ENCODE data around the gene RAB6D.
"Not testable (repeated sequence)": the region's sequence is repeated elsewhere in the genome, so short reads cannot be mapped to it uniquely, and the experiment has no call there.

Gene RAB6D

GRCh38 chr2:131363703-131364186 is at the start of gene RAB6D:
Gene RAB6D (minus strand): TSS chr2:131364168. CDS start chr2:131363720, 448 bp downstream.
- not testable (repeated sequence) for DNase-seq

GRCh38 chr2:131413148-131413747 is 49.3 kb upstream of the RAB6D start:
- peak; percentile 65 for DNase-seq

DNA sequence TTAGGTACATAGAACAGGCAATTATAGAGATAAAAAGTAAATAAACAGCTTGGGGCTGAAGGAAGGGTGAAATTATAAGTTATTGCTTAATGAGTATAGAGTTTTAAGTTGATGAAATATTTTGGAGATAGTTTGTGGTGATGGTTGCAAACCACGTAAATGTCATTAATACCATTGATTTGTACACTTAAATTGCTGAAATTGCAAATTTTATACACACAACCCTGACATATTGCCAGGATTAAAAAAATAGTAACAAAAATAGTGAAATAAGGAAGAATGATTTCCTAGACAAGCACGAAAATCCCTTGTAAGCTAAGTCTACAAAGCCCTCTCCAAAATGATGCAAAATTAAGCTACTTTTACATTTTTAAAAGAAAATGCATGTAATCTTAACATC is 46.2 kb upstream of the RAB6D start:
- no peak for DNase-seq

DNA sequence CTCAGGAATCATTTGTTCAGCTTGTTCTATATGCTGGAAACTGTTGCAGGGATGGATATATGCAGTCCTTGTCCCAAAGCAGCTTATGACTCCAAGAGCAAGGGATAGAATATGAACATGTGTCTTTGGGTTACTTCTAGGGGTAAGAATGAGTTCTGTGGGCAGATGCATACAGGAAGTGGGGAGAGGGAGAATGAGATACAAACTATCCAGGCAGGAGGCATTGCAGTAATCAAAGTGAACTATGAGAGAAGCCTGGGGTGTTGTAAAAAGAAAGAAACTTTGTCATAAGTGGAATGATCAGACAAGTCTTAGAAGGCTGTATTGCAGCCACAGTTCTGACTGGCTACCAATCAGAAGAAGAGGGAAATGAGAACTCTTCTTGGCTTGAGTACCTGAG is 44.8 kb upstream of the RAB6D start:
- no peak for DNase-seq

GRCh38 chr2:131408207-131408606 is 44.2 kb upstream of the RAB6D start:
- no peak for DNase-seq

DNA sequence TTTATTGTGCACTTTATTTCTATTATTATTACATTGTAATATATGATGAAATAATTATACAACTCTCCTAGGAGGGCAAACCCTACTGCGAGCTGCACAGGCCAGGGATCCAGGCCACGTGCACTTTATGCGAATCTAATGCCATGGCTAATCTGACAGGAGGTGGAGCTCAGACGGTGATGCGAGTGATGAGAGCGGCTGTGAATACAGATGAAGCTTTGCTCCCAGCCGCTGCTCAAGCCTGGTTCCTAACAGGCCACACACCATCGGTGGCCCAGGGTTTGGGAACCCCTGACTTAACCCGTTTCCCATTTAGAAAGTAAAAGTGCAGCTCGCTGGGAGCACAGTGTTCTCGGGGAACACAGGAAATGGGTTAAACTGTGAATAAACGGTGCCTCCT is 40.8 kb upstream of the RAB6D start:
- DNase-seq: no peak

DNA sequence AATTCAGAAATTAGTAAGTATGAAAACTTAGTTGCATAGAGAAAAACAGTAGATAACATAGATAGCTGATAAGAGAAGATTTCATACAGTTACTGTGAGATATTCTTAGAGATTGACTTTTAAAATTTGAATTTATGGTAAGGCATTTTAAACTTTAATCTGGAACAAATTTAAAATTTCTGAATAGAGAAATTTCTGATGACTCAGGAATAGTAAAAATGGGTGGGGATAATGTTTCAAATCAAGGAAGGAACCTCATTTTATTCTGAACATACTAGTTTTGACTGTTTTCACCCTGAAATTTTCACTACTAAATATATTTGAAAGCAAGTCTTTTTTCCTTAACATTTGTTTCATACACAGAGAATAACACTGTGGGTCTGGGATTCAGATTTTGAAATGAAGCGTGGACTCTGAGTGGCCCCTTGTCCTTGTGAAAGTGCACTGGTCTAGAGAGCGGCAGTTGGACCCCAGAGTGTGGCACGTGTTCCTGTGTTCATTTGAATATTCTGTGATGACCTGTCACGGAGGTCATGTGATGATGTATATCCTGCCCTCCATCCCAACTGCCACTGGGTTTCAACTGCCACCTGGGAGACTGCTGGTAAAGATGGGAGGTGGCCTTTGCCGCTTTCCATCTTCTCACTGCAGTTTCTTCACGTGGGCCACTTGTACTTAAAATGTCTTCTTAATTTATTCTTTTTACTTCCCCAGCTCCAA is 38.5 kb upstream of the RAB6D start:
- no peak for DNase-seq

DNA sequence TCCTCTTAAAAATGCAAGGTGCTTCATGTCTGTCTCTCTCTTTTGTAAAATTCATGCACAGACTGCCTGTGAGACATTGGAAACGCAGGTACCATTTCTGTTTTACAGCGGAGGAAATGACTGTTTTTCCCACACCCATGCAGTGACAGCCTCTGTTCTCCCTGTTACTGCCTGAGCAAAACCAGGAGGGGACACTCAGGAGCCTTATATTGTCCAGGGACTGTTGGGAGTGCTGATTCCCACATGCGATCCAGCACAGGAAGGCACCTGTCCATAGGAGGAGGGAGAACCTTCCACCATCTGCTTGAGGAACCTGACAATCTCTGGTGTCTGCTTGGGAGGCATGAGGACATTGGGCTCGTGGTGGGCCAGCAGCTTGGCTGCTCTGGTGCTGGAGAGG is 36.9 kb upstream of the RAB6D start:
- DNase-seq: no peak

- DNase-seq: not testable (repeated sequence)
Measured at GRCh38 chr2:131400441-131400840, 36.5 kb upstream of the RAB6D start.

DNA sequence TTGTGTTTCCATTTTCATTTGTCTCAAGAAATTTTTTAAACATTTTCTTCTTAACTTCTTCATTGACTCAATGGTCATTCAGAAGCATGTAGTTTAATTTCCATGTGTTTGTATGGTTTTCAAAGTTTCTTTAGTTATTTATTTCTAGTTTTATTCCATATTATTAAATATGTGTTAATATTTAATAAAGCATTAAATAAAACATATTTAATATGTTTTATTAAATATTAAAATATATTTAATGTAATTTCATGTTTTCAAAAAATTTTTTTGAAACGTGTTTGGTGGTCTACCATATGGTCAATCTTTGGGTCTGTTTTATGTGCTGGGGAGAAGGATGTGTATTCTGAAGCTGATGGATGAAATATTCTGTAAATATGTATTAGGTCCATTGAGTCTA is 32.2 kb upstream of the RAB6D start:
- DNase-seq: not testable (repeated sequence)

DNA sequence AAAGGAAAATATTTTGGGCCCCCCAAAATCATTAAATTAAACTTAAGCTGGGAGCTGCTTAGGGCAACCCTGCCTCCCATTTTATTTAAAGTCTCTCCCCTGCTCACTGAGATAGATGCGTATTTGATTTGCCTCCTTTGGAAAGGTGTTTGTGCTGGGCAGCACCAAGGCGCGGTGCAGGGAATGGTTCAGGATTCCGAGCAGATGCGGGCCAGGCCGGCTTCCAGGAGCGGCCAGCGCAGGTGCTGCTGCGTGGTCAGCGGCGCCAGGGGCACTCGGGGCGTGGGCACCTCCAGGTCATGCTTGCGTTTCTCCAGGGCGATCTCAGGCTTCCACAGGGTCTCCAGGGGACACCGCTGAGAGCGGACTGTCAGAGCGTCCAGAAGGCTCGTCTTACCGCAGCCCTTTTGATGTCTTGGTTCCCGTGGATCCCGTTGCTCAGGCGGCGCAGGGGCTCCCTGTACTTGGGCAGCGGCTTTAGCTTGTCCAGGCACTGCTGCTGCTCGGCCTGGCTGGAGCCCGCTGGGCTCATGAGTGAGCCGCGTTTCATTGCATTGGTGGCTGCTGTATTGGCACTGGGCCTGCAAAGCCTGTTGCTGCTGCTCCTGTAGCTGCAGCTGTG is 31.2 kb upstream of the RAB6D start:
- DNase-seq: not testable (repeated sequence)

DNA sequence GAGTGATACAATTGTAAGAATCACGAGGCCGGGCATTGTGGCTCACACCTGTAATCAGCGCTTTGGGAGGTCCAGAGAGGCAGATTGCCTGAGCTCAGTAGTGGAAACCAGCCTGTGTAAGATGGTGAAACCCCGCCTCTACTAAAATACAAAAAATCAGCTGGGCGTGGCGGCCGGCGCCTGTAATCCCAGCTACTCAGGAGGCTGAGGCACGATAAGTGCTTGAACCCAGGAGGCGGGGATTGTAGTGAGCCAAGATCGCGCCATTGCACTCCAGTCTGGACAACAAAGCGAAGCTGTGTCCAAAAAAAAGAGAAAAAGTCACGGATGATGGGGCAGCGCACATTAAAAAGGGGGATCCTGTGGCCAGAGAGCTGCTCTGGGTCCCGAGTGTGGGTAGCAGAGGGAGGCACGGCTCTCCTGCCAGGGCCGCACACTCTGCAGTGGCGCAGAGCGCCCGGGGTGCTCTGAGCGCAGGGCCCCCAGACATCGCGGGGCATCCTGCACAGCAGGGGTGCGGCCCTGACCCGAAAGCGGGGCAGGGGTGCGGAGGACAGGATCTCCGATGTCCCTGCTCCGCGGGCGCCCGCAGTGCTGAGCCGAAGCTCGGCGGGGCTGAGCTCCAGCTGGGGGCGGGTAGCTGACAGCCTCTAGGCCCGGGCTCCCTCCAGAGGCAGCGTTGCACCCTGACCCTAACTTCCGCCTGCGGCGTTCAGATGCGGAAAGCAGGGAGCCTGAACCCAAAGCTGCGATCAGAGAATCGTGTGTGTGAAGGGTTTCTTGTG is 30.4 kb upstream of the RAB6D start:
- peak; percentile 20 for DNase-seq

DNA sequence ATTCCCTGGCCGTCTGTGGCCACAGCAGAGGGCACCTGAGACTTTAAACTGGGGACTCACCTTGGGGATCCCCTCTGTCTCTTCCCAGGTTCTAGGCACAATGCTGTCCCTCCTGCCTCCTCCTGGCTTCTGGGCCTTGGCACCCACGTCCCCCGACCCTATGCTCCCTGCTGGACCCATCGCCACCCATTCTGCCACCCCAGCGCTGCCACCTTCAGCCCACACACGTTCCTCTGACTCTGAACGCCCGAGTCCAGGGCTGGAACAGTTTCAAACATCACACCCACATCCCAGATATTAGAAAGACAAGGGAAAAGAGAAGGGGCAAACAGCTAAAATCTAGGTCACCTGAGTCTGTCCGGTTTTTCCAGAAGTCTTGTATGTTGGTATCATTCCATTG is 28.0 kb upstream of the RAB6D start:
- DNase-seq: not testable (repeated sequence)

GRCh38 chr2:131391471-131391870 is 27.5 kb upstream of the RAB6D start:
- not testable (repeated sequence) for DNase-seq

DNA sequence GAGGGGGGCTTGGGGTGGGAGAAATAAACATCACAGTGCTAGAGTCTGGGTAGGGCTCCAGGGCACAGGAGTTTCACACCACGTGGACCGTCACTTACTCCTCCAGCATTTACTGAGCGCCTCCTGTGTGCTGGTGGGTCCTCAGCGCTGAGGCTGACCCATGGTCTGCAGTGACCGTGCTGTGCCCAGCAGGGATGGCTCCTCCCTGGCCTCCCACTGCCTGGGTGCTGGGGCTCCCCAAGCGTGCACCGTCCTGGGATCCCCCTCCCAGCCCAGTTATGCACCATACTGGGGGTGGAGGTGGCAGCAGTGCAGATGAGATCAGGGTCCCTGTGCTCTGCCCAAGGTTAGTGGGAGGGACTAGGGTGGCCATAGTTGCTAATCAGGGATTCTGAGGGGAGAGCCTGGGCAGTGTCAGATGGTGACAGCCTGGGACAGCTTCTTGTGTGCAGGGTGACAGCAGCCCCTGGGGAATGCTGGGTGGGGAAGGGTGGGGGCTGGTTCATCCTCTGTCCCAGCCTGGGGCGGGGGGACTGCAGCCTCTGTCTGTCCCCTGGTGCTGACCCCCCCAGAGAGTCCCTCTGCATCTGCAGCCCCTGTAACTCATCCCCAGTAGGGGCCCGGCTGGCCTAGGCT is 26.6 kb upstream of the RAB6D start:
- not testable (repeated sequence) for DNase-seq

GRCh38 chr2:131389657-131390056 is 25.7 kb upstream of the RAB6D start:
- DNase-seq: no peak

DNA sequence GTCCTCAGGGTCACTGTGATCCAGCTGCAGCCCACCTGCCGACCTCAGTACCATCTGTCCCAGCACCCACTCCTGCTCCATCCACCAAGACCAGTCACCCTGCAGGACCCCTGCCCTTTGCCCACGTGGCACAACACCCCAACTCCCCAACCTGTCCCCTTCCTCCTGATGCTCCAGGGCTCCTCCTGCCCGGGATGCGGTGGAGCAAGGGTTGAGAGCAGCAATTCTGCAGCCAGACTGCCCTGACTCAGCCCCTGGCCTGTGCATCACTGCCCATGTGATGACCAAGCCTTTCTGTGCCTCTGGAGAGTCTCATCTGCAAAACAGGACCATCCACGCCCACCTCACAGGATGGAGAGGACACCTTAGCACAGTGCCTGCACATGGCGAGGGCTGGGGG is 24.9 kb upstream of the RAB6D start:
- DNase-seq: not testable (repeated sequence)

GRCh38 chr2:131373111-131373510 is 9.1 kb upstream of the RAB6D start:
- DNase-seq: not testable (repeated sequence)

- no peak for DNase-seq
Measured at GRCh38 chr2:131369954-131370353, 6.0 kb upstream of the RAB6D start.

DNA sequence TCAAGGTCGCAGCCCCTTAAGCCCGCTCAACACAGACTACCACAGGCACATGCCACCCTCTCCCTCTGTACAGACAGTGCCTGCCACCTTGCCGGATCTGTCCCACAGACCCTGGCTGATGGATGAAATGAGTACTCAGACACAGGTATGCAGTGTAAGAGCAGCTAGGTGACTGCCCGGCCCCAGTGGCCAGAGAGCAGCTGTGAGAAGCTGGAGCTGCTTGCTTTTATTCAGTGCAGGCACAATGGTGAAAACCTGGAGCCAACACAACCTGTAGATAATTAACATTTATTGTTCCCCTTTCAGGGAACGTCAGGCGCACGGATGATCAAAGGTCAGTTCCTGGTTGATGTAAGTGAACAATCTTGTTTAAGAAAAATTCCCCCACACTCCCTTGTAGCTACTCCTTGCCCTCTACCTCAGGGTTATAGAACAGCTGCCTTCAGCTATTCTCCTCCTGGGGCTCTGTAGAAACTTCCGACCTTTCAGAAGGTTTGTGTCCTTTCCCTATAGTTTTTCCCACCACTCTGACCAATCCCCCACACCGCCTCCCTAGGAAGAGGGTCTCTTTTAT is 4.6 kb upstream of the RAB6D start:
- DNase-seq: not testable (repeated sequence)

DNA sequence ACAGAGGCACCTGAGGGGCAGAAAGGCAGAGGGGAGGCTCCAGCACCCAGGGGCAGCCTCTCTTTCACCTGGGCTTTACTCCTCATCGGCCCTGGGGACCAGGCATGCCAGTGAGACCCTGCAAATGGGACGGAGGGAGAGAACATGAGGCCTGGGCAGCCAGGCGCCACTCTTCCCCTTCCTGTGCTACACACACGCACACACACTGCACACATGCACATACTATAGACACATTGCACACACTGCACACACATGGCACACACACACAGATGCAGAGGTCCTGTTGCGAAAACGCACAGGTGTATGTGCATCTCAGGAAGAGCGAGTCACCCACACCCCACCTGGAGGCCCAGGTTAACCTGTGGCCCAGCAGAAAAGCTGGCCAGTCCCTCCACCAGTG is 3.4 kb upstream of the RAB6D start:
- DNase-seq: no peak

- DNase-seq: no peak
Measured at GRCh38 chr2:131366643-131367042, 2.7 kb upstream of the RAB6D start.
